Loucy (cell line): ENCODE results near the gene SIL1.

Experiments used
- H2AFZ ChIP-seq: fragments of 200-600 bp; sonication (generic); 2 replicates; pipeline ENCODE4 v1.6.0; 2016; ENCODE audit warnings: antibody characterized with exemption, mild to moderate bottlenecking, low read length, moderate library complexity
- H3F3A ChIP-seq: fragments of 200-600 bp; 2 replicates; pipeline ENCODE4 v1.6.0; 2016; ENCODE audit warnings: antibody characterized with exemption, low read depth, mild to moderate bottlenecking
- H3K27me3 ChIP-seq: fragments of 200-600 bp; sonication (generic); 2 replicates; pipeline ENCODE4 v1.6.1; 2014; ENCODE audit warnings: low read length, mild to moderate bottlenecking; ENCODE audit not compliant: insufficient read depth, poor library complexity, severe bottlenecking
- H3K36me3 ChIP-seq: fragments of 200-600 bp; sonication (generic); 2 replicates; pipeline ENCODE4 v1.6.1; 2016; ENCODE audit warnings: low read length; ENCODE audit not compliant: insufficient read depth
- H3K4me1 ChIP-seq: fragments of 200-600 bp; sonication (generic); 2 replicates; pipeline ENCODE4 v1.5.1; 2014; ENCODE audit warnings: low read length, mild to moderate bottlenecking; ENCODE audit not compliant: insufficient read depth, poor library complexity, severe bottlenecking
- H3K4me2 ChIP-seq: fragments of 200-600 bp; sonication (generic); 2 replicates; pipeline ENCODE4 v1.6.0; 2014; ENCODE audit warnings: antibody characterized with exemption, low read length, low read depth, mild to moderate bottlenecking; ENCODE audit not compliant: poor library complexity, severe bottlenecking
- H3K4me3 ChIP-seq: fragments of 200-600 bp; sonication (generic); 2 replicates; pipeline ENCODE4 v1.5.1; 2014; ENCODE audit warnings: low read length, mild to moderate bottlenecking, mixed read lengths; ENCODE audit not compliant: poor library complexity, severe bottlenecking
- H3K79me2 ChIP-seq: fragments of 200-600 bp; sonication (generic); 2 replicates; pipeline ENCODE4 v1.6.1; 2014; ENCODE audit warnings: low read length; ENCODE audit not compliant: insufficient read depth
- H3K9ac ChIP-seq: fragments of 200-600 bp; sonication (generic); 2 replicates; pipeline ENCODE4 v1.6.0; 2014; ENCODE audit warnings: mild to moderate bottlenecking, low read depth, low read length, moderate library complexity; ENCODE audit not compliant: poor library complexity, severe bottlenecking
- H3K9me2 ChIP-seq: fragments of 200-600 bp; sonication (generic); replicated peaks from 2 replicates; pipeline ENCODE4 v1.6.1; 2016; ENCODE audit warnings: low read depth, low read length, mixed read lengths
- H3K9me3 ChIP-seq: fragments of 200-600 bp; sonication (generic); 2 replicates; pipeline ENCODE4 v1.6.1; 2014; ENCODE audit warnings: mild to moderate bottlenecking, antibody characterized with exemption, low read length, low read depth; ENCODE audit not compliant: insufficient read depth
- H4K20me1 ChIP-seq: fragments of 200-600 bp; sonication (generic); 2 replicates; pipeline ENCODE4 v1.6.0; 2014; ENCODE audit warnings: antibody characterized with exemption, low read length, mild to moderate bottlenecking; ENCODE audit not compliant: insufficient read depth, poor library complexity, severe bottlenecking
- CTCF ChIP-seq: fragments of 200-600 bp; sonication (generic); conservative IDR thresholded peaks from 2 replicates; pipeline ENCODE4 v1.5.1; 2014; ENCODE audit warnings: mild to moderate bottlenecking, antibody characterized with exemption, low read length
- EZH2phosphoT487 ChIP-seq: fragments of 200-600 bp; IDR thresholded peaks from 2 replicates; pipeline ENCODE4 v1.6.1; 2018; ENCODE audit warnings: antibody characterized with exemption, mild to moderate bottlenecking, moderate library complexity, borderline replicate concordance

Gene SIL1

GRCh38 chr5:139027150-139027549 lies 171.0 kb downstream of the SIL1 start:
- no peaks in the 10 kb centered on the region for H4K20me1 ChIP-seq

GRCh38 chr5:139025651-139026050 lies 172.5 kb downstream of the SIL1 start:
- H3K36me3 ChIP-seq = no peaks in the 10 kb centered on the region
- no peaks in the 10 kb centered on the region for H3K4me1 ChIP-seq

More at GRCh38 chr5:139027150-139027549, 171.0 kb downstream of the SIL1 start:
- no peaks in the 10 kb centered on the region for H3K9me3 ChIP-seq
- H3K4me3 ChIP-seq = no peak overlapping the region
- TF ChIP-seq EZH2phosphoT487 (no peak), CTCF (no peak)
- H3K9me2 ChIP-seq = no peaks in the 10 kb centered on the region
- H3K79me2 ChIP-seq = no peaks in the 10 kb centered on the region
- no peak overlapping the region for H3K9ac ChIP-seq
- no peaks in the 10 kb centered on the region for H3K4me1 ChIP-seq
- no peak overlapping the region for H2AFZ ChIP-seq
- H3K36me3 ChIP-seq = no peaks in the 10 kb centered on the region
- no peak overlapping the region for H3K4me2 ChIP-seq
- no peaks in the 10 kb centered on the region for H3K27me3 ChIP-seq
- H3F3A ChIP-seq = no peaks in the 10 kb centered on the region

GRCh38 chr5:139023286-139023685 lies 174.9 kb downstream of the SIL1 start:
- Histone ChIP-seq H3K27me3 (no peaks in the 10 kb centered on the region), H3F3A (no peaks in the 10 kb centered on the region), H3K9me3 (no peaks in the 10 kb centered on the region), H3K36me3 (peaks cover 3% of the 10 kb centered on the region; the same call in 1 of the 2 replicates), H3K4me2 (no peak overlapping the region), H3K79me2 (no peaks in the 10 kb centered on the region), H4K20me1 (no peaks in the 10 kb centered on the region), H3K9ac (no peak overlapping the region), H2AFZ (no peak overlapping the region), H3K4me3 (no peak overlapping the region), H3K4me1 (no peaks in the 10 kb centered on the region), H3K9me2 (no peaks in the 10 kb centered on the region)
- TF ChIP-seq CTCF = no peak
- TF ChIP-seq EZH2phosphoT487 = no peak

More at GRCh38 chr5:139025651-139026050, 172.5 kb downstream of the SIL1 start:
- Histone ChIP-seq H3K9ac (no peak overlapping the region), H3K79me2 (no peaks in the 10 kb centered on the region), H2AFZ (no peak overlapping the region), H4K20me1 (no peaks in the 10 kb centered on the region), H3K4me2 (no peak overlapping the region), H3K9me3 (no peaks in the 10 kb centered on the region), H3F3A (no peaks in the 10 kb centered on the region), H3K9me2 (no peaks in the 10 kb centered on the region), H3K4me3 (no peak overlapping the region), H3K27me3 (no peaks in the 10 kb centered on the region)
- TF ChIP-seq EZH2phosphoT487 (no peak), CTCF (no peak)
